Measurements from ENCODE around the gene BCORL1. TPM values are rescaled to one million over a fixed set of nuclear protein-coding genes. Genes with fewer than 3 reads are reported as not detected.

The BCORL1 gene
- total and polyA plus RNA-seq, 2 donors (not counting 3 experiments of a cell fraction or from before 2014, with no cell fraction given) = 1.8 to 13.1 TPM

- FAIRE-seq = no peak
- DNase-seq (ENCODE audit: low read depth, low spot score) = no peak
- Histone ChIP-seq H4K20me1 (replicated peaks; ENCODE audit: control insufficient read depth, extremely low read depth, insufficient read depth, low read length) (no peaks in the 10 kb centered on the region), H3K36me3 (ENCODE audit: control insufficient read depth in 2 of 2, extremely low read depth in 1 of 2, insufficient read depth in 2 of 2, low read length in 2 of 2) (no peaks in the 10 kb centered on the region), H3K4me2 (ENCODE audit: insufficient read depth, low read length) (no peak overlapping the region), H3K4me3 (replicated peaks in 1 of 3; ENCODE audit: insufficient read depth in 1 of 3, low read depth in 1 of 3, low read length in 3 of 3) (no peak overlapping the region), H3K79me2 (ENCODE audit: control insufficient read depth, insufficient read depth, low read length) (no peaks in the 10 kb centered on the region), H3K9me1 (replicated peaks; ENCODE audit: control insufficient read depth, extremely low read depth, insufficient read depth, low read length) (no peaks in the 10 kb centered on the region), H3K27ac (ENCODE audit: insufficient read depth, low read depth, low read length) (no peak overlapping the region), H2AFZ (ENCODE audit: low read depth, low read length) (no peak overlapping the region), H3K9me3 (replicated peaks; ENCODE audit: control insufficient read depth, insufficient read depth, low read length) (no peaks in the 10 kb centered on the region), H3K9ac (replicated peaks; ENCODE audit: extremely low read depth, insufficient read depth, low read length) (no peak overlapping the region), H3K27me3 (ENCODE audit: control insufficient read depth in 2 of 2, insufficient read depth in 2 of 2, low read length in 2 of 2) (peaks cover 12 to 14% of the 10 kb centered on the region in 2 experiments), H3K4me1 (ENCODE audit: control insufficient read depth, extremely low read depth, insufficient read depth, low read length) (no peaks in the 10 kb centered on the region)
- BruUV-seq (replicated peaks) = no TSS peak
- intact Hi-C loops (cut with micrococcal nuclease) (no loop called here), dilution Hi-C loops (cut with MboI; ENCODE audit: extremely low pct_ligation_motif_present, low sequenced_read_pairs) (no loop called here)
- TF ChIP-seq EZH2 (IDR thresholded peaks at IDR 0.05; ENCODE audit: borderline replicate concordance, low read depth, low read length, severe bottlenecking) = no peak
- no peak for TF ChIP-seq FOS (IDR thresholded peaks at IDR 0.05; ENCODE audit: borderline replicate concordance, insufficient read depth, low read length)
- TF ChIP-seq JUN (IDR thresholded peaks at IDR 0.05; ENCODE audit: borderline replicate concordance, insufficient read depth, insufficient read length, low read depth) = no peak
- no peak for TF ChIP-seq GATA2 (IDR thresholded peaks at IDR 0.05; ENCODE audit: insufficient read depth, insufficient read length, low read depth, low read length)
- no peak for TF ChIP-seq MAX (IDR thresholded peaks at IDR 0.05; ENCODE audit: insufficient read depth, insufficient read length)
- no peak for TF ChIP-seq MYC (IDR thresholded peaks at IDR 0.05; ENCODE audit: low read depth, low read length)
- no peak for TF ChIP-seq POLR2AphosphoS5 (IDR thresholded peaks at IDR 0.05; ENCODE audit: insufficient read depth, low read depth, low read length)
- TF ChIP-seq CTCF (IDR thresholded peaks at IDR 0.05; ENCODE audit: extremely low read depth in 1 of 2, insufficient read depth in 1 of 2, low read depth in 1 of 2, low read length in 2 of 2) = no peak
- no peak for TF ChIP-seq POLR2A (IDR thresholded peaks at IDR 0.05; ENCODE audit: low read depth, low read length)
- ChIA-PET POLR2A (no interaction called here), CTCF (no interaction called here)
Measured at GRCh38 chrX:129938081-129938480, 44.4 kb upstream of the BCORL1 start.

Measured in endothelial cell of umbilical vein (primary cell).